HG03097 (cell line): ENCODE results near the gene ITPR2.

Source experiments
- ATAC-seq: cut with Tn5 transposase; IDR thresholded peaks from one replicate; pipeline ENCODE4 v1.9.1; 2021; ENCODE audit not compliant: unreplicated experiment, low FRiP score

Gene ITPR2

DNA sequence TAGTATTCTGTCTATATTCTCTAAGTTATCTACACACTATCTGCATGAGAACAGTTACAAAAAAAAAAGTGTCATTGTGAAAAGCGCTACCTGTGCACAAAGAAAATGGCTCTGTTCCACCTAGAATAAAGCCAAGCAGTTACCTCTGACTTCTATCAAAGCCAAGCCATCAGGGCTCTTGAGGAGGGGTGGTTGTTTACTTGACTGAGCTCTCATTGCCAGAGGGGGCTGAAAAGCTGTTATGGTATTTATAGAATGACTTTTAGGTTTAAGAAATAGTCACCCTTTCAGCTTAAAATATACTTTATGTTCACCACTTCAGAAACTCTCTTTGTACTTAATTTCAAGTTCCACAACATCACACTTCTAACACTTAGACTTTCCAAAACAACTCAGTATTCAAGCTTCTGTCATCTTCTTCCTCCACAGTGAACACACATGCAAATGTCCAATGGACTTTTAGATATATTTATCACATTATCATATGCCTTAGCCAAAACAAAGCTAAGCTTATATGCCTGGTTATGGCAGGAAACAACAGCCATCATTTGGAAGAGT lies 7.5 kb downstream of the ITPR2 start:
- ATAC-seq = no peak

DNA sequence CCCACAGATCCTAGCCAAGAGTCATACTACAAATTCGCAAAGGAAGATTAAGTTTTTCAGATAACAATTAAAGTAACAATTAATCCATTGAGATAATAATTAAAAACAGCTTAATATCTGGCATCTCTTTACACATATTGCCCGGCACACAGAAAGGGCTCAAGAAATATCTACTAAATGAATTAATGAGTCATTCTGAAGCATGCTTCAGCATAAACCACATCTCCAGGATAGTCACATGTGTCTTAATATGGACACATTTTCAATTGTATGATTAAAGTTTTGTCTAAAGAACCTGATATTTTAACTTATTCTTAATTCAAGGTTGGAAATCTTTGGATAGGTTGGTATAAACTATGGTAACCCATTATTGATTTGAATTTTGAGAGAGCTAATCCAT lies 9.6 kb downstream of the ITPR2 start:
- no peak for ATAC-seq

DNA sequence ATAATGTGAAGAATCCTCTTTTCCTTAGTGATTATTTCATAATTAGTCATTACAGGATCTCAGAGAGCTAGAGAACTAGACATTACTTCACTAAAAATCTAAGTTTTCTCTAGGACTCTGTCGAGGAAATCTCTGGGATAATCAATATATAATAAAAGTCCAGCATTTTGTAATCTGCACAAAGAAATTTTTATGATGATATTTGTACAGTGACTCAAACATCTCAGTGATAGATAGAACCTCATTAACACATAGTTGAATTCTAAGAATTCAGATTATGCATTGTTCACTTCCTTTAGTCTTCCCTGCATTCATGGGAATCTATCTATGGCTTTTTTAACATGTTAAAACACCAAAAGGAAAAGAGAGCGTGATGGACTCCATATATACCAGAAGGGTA lies 11.0 kb downstream of the ITPR2 start:
- no peak for ATAC-seq

DNA sequence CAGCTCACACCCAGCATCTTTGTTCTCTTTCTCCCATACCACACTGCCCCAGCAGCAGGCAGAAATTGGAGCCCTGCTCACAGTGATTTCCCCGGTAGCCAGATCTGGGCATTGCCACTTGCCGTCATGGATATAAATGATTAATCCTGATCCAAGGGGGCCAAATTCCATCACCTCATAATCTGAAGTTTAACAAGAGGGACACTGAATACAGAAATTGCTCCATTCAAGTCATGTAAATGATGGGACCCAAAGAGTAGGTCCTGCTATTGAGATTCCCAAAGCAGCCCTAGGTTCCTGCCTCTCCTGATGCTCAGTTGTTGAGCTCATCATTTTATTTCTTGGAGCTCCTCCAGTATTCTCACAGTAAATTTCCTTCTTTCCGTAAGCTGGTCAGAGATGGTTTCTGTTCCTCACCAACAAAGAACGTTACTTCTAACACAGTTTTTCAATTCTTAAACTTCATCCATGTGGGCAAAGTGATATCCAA lies 11.7 kb downstream of the ITPR2 start:
- ATAC-seq = no peak

DNA sequence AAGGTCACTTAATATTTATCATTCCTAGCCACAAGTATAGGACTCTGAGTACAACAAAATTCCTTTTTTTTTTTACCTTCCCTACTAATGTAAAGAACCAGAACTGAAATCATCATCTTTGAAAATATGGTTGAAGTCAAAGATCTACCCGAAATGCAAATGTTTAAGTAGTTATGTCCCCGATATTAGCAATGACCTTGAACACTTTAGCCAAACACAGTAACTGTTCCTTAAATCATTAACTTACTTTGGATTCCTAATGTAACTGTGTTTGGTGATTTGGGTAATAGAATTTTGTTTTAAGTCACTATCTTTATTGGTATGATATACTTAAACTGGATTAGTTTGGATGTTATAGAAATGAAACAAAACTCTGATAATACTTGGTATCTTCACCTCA lies 14.4 kb downstream of the ITPR2 start:
- no peak for ATAC-seq

DNA sequence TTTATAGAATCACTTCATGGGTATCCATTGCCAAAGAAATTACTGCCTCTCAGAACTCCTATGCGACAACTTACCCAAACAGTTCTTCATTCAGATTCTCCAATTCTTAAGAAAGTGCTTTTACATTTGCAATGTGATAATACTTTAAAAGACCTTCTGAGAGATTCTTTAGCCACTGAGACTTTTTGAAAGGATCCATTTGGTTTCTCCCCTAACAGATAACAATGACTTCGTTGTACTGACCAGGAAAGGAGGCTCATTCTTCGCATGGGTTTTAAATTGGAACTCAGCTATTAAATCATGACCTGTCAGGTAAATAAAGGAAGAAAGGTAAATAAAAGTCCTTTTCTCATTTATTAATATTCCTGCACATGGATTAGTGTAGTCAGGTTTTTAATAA lies 14.8 kb downstream of the ITPR2 start:
- ATAC-seq = no peak

DNA sequence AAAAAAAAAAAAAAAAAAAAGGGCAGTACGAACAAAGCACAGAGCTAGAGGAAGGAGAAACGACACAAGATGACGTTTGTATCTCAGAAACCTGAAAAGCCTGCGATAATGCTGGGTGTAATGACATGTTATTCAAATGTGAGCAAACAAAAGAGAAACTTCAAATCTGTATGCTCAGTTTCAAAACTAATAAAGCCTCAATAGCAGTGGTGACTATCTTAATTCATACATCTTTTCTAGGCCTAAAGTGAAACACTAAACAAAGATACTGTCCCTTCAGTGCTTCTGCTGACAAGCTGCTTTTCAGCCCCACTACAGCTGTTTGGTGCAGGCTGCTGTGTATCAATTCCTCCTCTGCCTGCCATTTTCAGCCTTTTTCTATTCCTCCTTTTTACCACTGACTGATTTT lies 15.8 kb downstream of the ITPR2 start:
- no peak for ATAC-seq

DNA sequence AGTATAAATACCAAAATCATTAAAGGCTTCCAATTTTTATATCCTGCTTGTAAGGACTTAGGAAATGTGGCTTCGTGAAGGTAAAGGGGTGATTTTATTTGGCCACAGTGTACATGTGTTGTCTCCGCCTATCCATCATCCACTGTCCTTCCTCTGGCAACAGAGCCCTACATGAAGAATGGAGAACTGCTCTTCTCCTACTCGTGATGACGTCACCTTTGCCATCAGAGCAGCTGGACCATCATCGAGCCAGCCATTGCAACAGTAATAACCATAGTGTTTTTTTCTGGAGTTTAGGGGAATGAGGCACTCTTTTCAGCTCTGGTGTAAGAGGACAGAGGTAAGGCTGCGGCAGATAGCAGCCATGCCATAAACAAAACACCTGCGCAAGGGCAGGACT lies 19.2 kb downstream of the ITPR2 start:
- no peak for ATAC-seq

DNA sequence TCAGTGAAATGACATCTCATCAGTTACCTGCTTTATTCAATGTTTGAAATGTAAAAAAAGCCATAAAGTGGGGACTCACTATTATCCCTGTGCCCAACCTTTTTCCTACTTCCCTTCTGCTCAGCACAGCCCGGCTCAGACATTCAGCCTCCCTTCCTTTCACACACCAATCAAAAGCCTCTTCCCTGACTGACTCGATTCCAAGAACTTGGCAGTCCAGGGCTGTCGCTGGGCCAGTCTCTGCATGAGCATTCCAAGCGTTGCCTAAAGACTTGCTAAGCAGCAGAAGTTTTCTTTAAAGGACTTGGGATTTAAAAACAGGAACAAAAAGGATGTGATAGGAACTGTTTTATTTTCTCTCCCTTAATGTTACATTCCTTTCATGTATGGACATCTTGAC lies 22.7 kb downstream of the ITPR2 start:
- ATAC-seq = no peak

DNA sequence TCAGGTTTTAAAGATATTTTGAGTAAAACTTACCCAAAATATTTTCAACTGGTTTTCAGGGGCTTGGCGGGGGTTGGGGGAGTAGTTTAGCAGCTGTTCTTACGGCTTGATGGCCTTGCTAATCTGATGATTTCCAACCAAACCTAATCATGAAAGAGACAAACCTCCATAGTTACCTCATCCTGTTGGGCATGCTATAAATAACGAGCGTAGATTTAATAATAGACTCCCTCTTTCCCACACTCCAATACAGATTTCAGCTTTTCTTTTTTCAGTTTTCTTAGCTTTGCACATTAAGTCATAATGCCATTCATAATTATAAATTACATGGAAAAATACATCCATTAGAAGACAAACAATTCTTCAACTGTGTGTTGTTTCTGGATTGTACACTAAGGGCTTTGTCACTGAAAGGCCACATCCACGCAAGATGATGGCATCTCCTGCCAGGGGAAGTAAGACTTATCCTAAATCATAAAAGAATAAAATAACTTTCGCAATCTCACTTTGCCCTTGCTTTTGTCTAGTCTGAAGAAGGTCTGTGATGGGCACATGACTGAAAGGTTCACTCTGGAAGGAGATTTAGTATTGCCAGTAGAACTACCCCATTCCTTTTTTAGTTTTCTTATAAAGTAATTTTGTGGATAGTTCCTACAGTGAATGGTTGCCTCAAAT lies 23.2 kb downstream of the ITPR2 start:
- no peak for ATAC-seq

DNA sequence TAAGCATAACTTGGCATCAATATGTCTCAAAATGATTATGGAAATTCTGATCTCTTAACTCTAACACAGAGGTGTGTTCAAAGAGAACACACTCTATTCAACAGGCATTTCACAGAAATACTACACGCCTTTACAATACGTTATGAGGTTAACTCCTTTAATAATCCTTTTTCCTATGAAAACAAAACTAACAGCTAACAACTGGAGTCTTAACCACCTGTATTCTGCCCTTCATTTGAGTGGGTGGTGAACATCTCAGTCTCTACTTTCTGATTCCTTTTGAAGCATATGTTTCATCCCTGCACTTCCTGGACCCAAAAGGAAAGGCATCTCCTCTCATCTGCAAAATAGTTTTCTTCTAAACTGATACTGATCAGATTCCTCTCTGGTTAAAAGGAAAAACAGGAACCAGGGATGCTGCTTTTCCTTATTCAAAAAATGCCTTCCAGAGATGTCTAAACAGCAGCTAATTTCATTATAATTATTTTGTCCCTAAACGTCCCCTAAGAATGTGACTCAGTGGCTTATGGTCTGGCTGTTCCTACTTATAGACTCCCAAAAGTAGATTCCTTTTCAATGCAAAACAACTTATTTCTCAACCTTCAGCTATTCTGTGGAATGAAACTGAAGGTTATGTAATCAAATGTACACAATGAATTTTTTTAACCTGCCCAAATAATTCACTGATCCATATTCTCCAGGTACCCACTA lies 24.1 kb downstream of the ITPR2 start:
- ATAC-seq = no peak

DNA sequence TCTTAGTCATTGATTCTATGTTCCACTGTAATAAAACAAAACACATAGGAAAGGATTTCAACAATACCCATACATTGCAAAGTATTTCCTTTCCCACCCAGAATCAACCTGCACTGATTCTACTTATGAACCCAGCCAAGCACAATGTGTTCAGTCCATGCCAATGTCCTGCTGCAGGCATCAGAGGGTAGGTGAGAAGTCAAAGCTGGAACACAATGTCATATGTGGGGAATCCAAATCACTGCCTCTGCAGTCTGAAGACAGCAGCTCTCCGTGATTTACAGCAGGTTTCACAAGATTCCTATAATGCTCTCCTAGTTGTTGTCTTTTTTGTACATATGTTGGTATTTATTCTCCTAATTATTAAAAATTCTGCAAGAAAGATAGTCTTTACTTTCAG lies 25.7 kb downstream of the ITPR2 start:
- ATAC-seq = no peak

DNA sequence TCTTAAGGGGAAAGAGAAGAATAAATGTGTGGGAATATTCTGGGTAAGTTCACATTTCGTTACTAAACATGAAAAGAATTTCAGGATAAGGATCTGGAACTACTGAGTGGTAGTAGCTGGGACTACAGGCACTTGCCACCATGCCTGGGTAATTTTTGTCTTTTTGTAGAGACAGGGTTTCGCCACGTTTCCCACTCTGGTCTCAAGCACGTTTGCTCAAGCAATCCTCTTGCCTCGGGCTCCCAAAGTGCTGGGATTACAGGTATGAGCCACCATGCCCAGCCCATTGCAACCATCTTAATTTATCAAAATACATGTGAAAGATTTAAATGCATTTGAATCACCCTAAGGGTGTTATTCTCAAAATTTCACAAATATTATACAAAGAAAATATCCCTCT lies 26.4 kb downstream of the ITPR2 start:
- no peak for ATAC-seq

DNA sequence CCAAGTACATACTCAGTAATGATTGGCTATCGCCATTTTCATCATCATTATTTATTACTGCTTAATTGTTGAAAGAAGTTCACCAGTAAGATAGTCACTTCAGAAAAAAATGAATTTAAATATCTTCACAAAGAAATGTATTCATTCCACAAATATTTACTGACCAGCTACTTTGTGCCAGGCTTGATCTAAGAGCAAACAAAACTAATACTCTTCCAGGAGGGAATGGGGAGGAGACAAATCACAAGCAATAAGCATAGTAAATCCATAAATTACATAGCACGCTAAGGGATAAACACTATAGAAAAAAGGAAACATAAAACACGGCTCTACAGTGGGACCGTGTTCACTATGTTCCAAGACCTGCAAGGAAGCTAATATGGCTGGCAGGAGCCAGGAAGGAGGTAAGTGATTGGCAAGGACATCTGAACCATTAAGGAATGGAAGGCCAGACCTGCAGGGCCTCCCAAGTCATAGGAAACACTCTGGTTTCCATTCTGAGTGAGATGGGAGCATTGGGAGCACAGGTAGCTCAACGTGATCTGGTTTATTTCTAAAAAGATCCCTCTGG lies 27.5 kb downstream of the ITPR2 start:
- ATAC-seq = no peak

DNA sequence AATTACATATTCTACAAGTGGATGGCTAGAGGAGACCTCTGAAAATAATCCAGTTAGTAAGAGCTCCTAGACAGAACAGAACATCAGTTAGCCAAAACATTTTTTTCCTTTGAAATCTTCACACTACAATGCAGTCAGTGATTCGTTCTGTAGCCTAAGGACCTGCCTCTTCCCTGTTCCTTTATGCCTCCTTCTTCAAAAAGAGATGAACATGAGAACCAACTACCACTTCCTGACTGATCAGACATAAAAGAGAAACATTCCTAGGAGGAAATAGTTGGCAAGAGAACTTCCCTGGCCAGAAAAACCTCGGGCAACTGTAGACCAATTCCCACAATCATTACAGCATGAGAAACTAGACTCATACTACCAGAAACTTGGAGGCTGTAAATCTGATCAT lies 29.4 kb downstream of the ITPR2 start:
- ATAC-seq = no peak

DNA sequence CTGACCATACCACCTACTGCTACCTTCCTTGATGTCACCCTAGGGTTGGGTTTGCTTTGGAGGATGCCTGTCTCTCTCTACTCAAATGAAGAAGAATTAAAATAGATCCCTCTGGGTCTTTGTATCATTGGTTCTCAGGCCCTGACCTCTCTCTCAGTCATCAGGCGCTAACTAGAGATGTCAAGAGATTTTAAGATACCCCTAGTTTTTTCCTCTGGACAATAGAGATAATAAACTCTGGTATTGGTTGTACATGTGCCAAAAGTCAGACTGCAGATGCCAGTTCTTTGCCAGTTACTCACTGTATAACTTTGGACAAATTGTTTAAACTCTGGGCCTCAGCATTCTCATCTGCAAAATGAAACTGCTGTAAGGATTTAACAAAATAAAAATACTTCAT lies 31.5 kb downstream of the ITPR2 start:
- no peak for ATAC-seq

DNA sequence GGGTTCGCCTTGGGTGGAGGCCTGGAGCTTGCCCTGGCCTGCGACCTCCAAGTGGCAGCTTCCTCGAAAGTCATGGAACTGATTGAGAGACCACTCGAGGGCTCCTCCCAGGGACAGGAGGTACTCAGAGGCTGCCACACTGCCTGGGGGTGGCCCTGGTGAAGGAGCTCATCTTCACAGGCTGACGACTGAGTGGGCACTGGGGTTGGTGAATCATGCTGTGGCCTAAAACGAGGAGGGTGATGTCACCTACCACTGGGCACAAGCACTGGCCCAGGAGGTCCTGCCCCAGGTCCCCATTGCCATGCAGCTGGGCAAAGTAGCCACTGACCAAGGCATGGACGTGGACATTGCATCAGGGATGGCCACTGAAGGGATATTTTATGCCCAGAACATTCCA lies 32.1 kb downstream of the ITPR2 start:
- ATAC-seq = no peak

DNA sequence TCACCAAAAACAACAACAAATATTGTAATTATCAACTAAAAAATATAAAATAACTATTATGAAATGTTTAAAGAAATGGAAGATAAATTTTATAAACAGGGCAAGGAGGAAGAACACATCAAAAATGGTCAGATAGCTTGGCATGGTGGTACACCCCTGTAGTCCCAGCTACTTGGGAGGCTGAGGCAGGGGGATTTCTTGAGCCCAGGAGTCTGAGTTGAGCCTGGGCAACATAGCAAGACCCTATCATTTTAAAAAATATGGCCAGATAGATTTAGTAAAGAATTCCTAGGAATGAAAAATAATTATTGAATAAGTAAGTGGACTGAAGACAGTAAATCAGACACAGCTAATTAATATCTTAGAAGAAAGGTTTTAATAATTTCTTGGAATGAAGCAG lies 32.6 kb downstream of the ITPR2 start:
- ATAC-seq = no peak

DNA sequence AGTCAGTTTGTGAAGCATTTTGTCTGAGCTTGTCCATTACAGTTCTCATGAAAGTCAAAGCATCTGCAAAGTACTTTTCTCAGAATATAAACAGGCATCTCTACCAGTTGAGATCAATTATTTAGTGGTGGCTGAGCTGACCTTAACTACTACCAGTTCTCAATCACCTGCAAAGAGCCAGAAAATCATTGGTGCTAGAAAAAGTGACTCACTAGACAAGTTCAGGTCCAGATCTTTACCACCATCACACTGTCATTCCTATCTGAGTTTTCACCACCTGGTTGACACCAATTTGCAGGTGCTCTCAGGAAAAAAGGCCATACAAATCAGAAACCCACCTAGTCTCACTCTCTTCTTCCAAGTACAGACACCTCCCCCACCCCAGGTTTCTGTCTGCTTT lies 33.3 kb downstream of the ITPR2 start:
- ATAC-seq = no peak

DNA sequence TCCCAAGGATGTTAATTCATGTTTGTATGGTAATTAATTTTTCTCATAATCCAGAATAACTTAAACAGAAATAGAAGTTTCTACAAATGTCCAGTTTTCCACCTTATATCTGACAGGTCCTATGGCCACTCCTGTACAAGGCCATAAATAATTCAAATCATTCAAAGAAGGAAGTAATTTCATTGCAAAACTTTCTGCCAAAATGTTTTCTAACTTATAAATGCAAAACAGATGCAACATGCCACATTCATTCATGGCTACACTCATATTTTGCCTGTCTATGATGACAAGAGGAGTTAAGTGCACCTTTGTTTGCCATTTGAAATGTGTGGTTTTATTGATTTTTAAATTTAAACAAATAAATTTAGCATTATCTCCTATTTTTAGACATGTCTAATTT lies 34.4 kb downstream of the ITPR2 start:
- no peak for ATAC-seq

DNA sequence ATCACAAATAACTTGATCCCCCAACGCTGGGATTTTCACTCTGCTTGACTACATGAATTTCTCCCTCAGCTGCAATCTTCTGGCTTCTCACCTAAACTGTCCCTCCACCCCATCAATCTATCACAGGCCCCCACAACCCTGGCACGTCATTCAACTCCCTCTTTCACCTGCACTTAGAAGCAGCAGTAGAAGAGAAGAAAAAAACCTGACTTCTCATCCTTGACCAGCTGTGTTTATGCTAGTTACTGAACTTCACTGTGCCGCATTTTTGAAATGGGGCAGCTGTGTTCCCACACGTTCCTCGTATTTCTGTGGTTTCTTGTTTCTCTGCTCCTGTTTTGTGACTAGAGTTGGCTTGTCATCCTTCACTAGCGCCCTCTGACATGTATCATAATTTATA lies 35.0 kb downstream of the ITPR2 start:
- ATAC-seq = no peak

DNA sequence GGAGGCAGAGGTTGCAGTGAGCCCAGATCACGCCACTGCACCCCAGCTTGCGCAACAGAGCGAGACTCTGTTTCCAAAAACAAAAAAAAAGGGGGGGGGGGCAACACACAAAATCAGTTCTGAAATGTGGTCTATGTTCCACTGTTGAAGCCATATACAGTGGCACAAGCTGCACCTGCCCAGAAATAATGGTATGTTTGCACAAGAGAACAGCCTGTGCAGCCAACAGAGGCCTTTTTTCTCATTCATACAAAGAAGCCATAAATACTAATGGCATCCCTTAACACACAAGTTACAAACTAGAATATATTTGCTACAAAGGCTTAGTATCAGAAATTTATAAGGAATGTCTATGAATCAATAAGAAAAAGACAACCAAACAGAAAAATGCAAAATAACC lies 37.1 kb downstream of the ITPR2 start:
- no peak for ATAC-seq
